Measurements from ENCODE around the gene FAM227B.
"Not testable (repeated sequence)": the region's sequence is repeated elsewhere in the genome, so short reads cannot be mapped to it uniquely, and the experiment has no call there.

Gene FAM227B

GRCh38 chr15:49406352-49407118 lies 214.1 kb downstream of the FAM227B start:
- H3K36me3 ChIP-seq (ENCODE audit: insufficient read depth, low read length), result no peaks in the 10 kb centered on the region
- TF ChIP-seq EZH2 (IDR thresholded peaks at IDR 0.05; ENCODE audit: borderline replicate concordance, low read length) (no peak), CTCF (IDR thresholded peaks at IDR 0.05; ENCODE audit: low read length) (no peak)
- H3K4me3 ChIP-seq (ENCODE audit: low read depth, low read length, poor library complexity, severe bottlenecking), result no peak overlapping the region
- H3K4me2 ChIP-seq (ENCODE audit: low read length), result no peak overlapping the region
- H3K9me3 ChIP-seq (ENCODE audit: low read length), result no peaks in the 10 kb centered on the region
- H4K20me1 ChIP-seq (ENCODE audit: insufficient read depth, low read length), result no peaks in the 10 kb centered on the region
- no peaks in the 10 kb centered on the region for H3K27me3 ChIP-seq (ENCODE audit: insufficient read depth, low read length)
- no peak overlapping the region for H2AFZ ChIP-seq (ENCODE audit: low read length)
- no peaks in the 10 kb centered on the region for H3F3A ChIP-seq (ENCODE audit: insufficient read depth, low read length)
- H3K79me2 ChIP-seq (ENCODE audit: insufficient read depth, low read length), result no peaks in the 10 kb centered on the region
- no peak overlapping the region for H3K9ac ChIP-seq (ENCODE audit: low read length)
- no peaks in the 10 kb centered on the region for H3K4me1 ChIP-seq (ENCODE audit: insufficient read depth, low read length, severe bottlenecking)
- no peak overlapping the region for H3K27ac ChIP-seq (ENCODE audit: low read depth, low read length, poor library complexity, severe bottlenecking)
- H3K9me2 ChIP-seq (ENCODE audit: low read depth, low read length), result no peaks in the 10 kb centered on the region

- H4K20me1 ChIP-seq (ENCODE audit: insufficient read depth, low read length); H3K4me2 ChIP-seq (ENCODE audit: low read length); H3F3A ChIP-seq (ENCODE audit: insufficient read depth, low read length); H2AFZ ChIP-seq (ENCODE audit: low read length); H3K4me1 ChIP-seq (ENCODE audit: insufficient read depth, low read length, severe bottlenecking); H3K9me3 ChIP-seq (ENCODE audit: low read length); H3K9me2 ChIP-seq (ENCODE audit: low read depth, low read length); H3K4me3 ChIP-seq (ENCODE audit: low read depth, low read length, poor library complexity, severe bottlenecking); H3K27ac ChIP-seq (ENCODE audit: low read depth, low read length, poor library complexity, severe bottlenecking); H3K9ac ChIP-seq (ENCODE audit: low read length); H3K79me2 ChIP-seq (ENCODE audit: insufficient read depth, low read length); H3K27me3 ChIP-seq (ENCODE audit: insufficient read depth, low read length); H3K36me3 ChIP-seq (ENCODE audit: insufficient read depth, low read length): not testable (repeated sequence)
These were observed 217.9 kb downstream of the FAM227B start for GRCh38 chr15:49402515-49403296.

- H3K79me2 ChIP-seq (ENCODE audit: insufficient read depth, low read length), result no peaks in the 10 kb centered on the region
- no peak overlapping the region for H2AFZ ChIP-seq (ENCODE audit: low read length)
- no peaks in the 10 kb centered on the region for H3K9me3 ChIP-seq (ENCODE audit: low read length)
- no peak overlapping the region for H3K4me2 ChIP-seq (ENCODE audit: low read length)
- no peak overlapping the region for H3K4me3 ChIP-seq (ENCODE audit: low read depth, low read length, poor library complexity, severe bottlenecking)
- H3K36me3 ChIP-seq (ENCODE audit: insufficient read depth, low read length), result no peaks in the 10 kb centered on the region
- no peaks in the 10 kb centered on the region for H4K20me1 ChIP-seq (ENCODE audit: insufficient read depth, low read length)
- no peaks in the 10 kb centered on the region for H3F3A ChIP-seq (ENCODE audit: insufficient read depth, low read length)
- no peak overlapping the region for H3K27ac ChIP-seq (ENCODE audit: low read depth, low read length, poor library complexity, severe bottlenecking)
- no peaks in the 10 kb centered on the region for H3K27me3 ChIP-seq (ENCODE audit: insufficient read depth, low read length)
- H3K9me2 ChIP-seq (ENCODE audit: low read depth, low read length), result no peaks in the 10 kb centered on the region
- no peak for TF ChIP-seq EZH2 (IDR thresholded peaks at IDR 0.05; ENCODE audit: borderline replicate concordance, low read length)
- peaks cover 15% of the 10 kb centered on the region for H3K4me1 ChIP-seq (ENCODE audit: insufficient read depth, low read length, severe bottlenecking)
- H3K9ac ChIP-seq (ENCODE audit: low read length), result no peak overlapping the region
These were observed 233.1 kb downstream of the FAM227B start for GRCh38 chr15:49387471-49387870.

- H3K9ac ChIP-seq (ENCODE audit: low read length), result no peak overlapping the region
- no peaks in the 10 kb centered on the region for H3K36me3 ChIP-seq (ENCODE audit: insufficient read depth, low read length)
- peak overlapping the region; percentile 52; the same call in 1 of the 2 replicates for H2AFZ ChIP-seq (ENCODE audit: low read length)
- H3K4me1 ChIP-seq (ENCODE audit: insufficient read depth, low read length, severe bottlenecking), result peaks cover 21% of the 10 kb centered on the region
- no peaks in the 10 kb centered on the region for H3F3A ChIP-seq (ENCODE audit: insufficient read depth, low read length)
- peak overlapping the region; percentile 50 for H3K27ac ChIP-seq (ENCODE audit: low read depth, low read length, poor library complexity, severe bottlenecking)
- H3K27me3 ChIP-seq (ENCODE audit: insufficient read depth, low read length), result no peaks in the 10 kb centered on the region
- no peaks in the 10 kb centered on the region for H3K79me2 ChIP-seq (ENCODE audit: insufficient read depth, low read length)
- H4K20me1 ChIP-seq (ENCODE audit: insufficient read depth, low read length), result no peaks in the 10 kb centered on the region
- no peaks in the 10 kb centered on the region for H3K9me3 ChIP-seq (ENCODE audit: low read length)
- no peak overlapping the region for H3K4me3 ChIP-seq (ENCODE audit: low read depth, low read length, poor library complexity, severe bottlenecking)
- TF ChIP-seq EZH2 (IDR thresholded peaks at IDR 0.05; ENCODE audit: borderline replicate concordance, low read length) (no peak), CTCF (IDR thresholded peaks at IDR 0.05; ENCODE audit: low read length) (no peak)
- peak overlapping the region; percentile 19 for H3K4me2 ChIP-seq (ENCODE audit: low read length)
- H3K9me2 ChIP-seq (ENCODE audit: low read depth, low read length), result no peaks in the 10 kb centered on the region
These were observed 237.4 kb downstream of the FAM227B start for GRCh38 chr15:49383266-49383665.

Data from OCI-LY1 (cell line).